GM23338 (cell line): ENCODE data around the gene GPRC5B.

ENCODE experiments used
- CREB1 ChIP-seq: fragments of 250-450 bp; sonication (Bioruptor Pico); IDR thresholded peaks from 2 replicates; pipeline ENCODE4 v1.5.0; 2020; ENCODE audit warnings: low read depth, mild to moderate bottlenecking, moderate library complexity
- EZH2 ChIP-seq: fragments of 200-600 bp; sonication (generic); IDR thresholded peaks from one replicate; pipeline ENCODE4 v1.8.0; 2017; ENCODE audit warnings: antibody characterized with exemption, mild to moderate bottlenecking, low read depth; ENCODE audit not compliant: unreplicated experiment
- EZH2phosphoT487 ChIP-seq: fragments of 200-600 bp; sonication (generic); IDR thresholded peaks from one replicate; pipeline ENCODE4 v1.8.1; 2018; ENCODE audit warnings: antibody characterized with exemption; ENCODE audit not compliant: unreplicated experiment
- JUNB ChIP-seq: IDR thresholded peaks from one replicate; pipeline ENCODE4 v1.6.1; 2016; ENCODE audit warnings: antibody characterized with exemption; ENCODE audit not compliant: unreplicated experiment
- NANOG ChIP-seq: IDR thresholded peaks from 2 replicates; pipeline ENCODE4 v1.6.1; 2016; ENCODE audit warnings: antibody characterized with exemption, borderline replicate concordance
- POLR2AphosphoS5 ChIP-seq: IDR thresholded peaks from 2 replicates; pipeline ENCODE4 v1.6.1; 2016; ENCODE audit warnings: antibody characterized with exemption, low read depth
- STAT1 ChIP-seq: IDR thresholded peaks from one replicate; pipeline ENCODE4 v1.6.1; 2016; ENCODE audit warnings: antibody characterized with exemption; ENCODE audit not compliant: unreplicated experiment
- ZNF114 ChIP-seq: fragments of 250-450 bp; sonication (Bioruptor Pico); IDR thresholded peaks from 2 replicates; pipeline ENCODE4 v1.5.0; 2020; ENCODE audit warnings: mild to moderate bottlenecking, moderate library complexity
- ZNF331 ChIP-seq: fragments of 250-450 bp; sonication (Bioruptor Pico); IDR thresholded peaks from 2 replicates; pipeline ENCODE4 v1.5.0; 2020; ENCODE audit warnings: low read depth, mild to moderate bottlenecking, moderate library complexity
- TF ChIP-seq, protein P1 (sequence below), 2 experiments: fragments of 200-600 bp in 1 of 2; sonication (generic) in 1 of 2; conservative IDR thresholded peaks; 2 replicates each; pipeline versions ENCODE4 v1.5.1 to v1.6.1; 2016 to 2017; ENCODE audit warnings: antibody characterized with exemption in 2 of 2, low read depth in 2 of 2, mild to moderate bottlenecking in 2 of 2, moderate library complexity in 1 of 2
- TF ChIP-seq, protein P2 (sequence below): IDR thresholded peaks from one replicate; pipeline ENCODE4 v1.6.1; 2018; ENCODE audit warnings: antibody characterized with exemption; ENCODE audit not compliant: unreplicated experiment
- TF ChIP-seq, protein P3 (sequence below): fragments of 250-450 bp; sonication (Bioruptor Pico); IDR thresholded peaks from 2 replicates; pipeline ENCODE4 v1.5.0; 2020; ENCODE audit warnings: mild to moderate bottlenecking, moderate library complexity
- TF ChIP-seq, protein P4 (sequence below): IDR thresholded peaks from 2 replicates; pipeline ENCODE4 v1.6.1; 2016; ENCODE audit warnings: antibody characterized with exemption

DNA sequence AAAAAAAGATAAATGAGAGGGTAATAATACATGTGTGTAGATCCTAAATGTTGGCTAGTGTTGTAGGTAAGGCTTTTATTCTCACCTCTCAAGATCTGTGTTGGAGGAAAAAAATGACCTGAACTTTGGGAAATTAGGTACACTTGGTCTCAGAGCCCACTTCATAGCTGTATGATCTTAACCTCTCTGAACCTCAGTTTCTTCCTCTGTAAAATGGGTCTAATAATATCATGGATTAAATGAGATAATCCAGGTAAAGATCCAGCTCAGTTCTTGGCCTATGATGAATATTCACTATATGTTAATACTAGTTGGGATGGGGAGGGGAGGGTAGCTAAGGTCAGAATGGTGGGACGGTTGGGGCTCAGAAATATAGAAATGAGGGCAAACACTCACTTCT lies 24.3 kb upstream of the GPRC5B start:
- TF ChIP-seq POLR2AphosphoS5 (no peak), EZH2 (no peak), ZNF114 (CRISPR knock-in tag) (no peak), EZH2phosphoT487 (no peak), CREB1 (CRISPR knock-in tag) (no peak), JUNB (no peak), NANOG (no peak), STAT1 (no peak), ZNF331 (CRISPR knock-in tag) (no peak)
- TF ChIP-seq, protein P1, sequence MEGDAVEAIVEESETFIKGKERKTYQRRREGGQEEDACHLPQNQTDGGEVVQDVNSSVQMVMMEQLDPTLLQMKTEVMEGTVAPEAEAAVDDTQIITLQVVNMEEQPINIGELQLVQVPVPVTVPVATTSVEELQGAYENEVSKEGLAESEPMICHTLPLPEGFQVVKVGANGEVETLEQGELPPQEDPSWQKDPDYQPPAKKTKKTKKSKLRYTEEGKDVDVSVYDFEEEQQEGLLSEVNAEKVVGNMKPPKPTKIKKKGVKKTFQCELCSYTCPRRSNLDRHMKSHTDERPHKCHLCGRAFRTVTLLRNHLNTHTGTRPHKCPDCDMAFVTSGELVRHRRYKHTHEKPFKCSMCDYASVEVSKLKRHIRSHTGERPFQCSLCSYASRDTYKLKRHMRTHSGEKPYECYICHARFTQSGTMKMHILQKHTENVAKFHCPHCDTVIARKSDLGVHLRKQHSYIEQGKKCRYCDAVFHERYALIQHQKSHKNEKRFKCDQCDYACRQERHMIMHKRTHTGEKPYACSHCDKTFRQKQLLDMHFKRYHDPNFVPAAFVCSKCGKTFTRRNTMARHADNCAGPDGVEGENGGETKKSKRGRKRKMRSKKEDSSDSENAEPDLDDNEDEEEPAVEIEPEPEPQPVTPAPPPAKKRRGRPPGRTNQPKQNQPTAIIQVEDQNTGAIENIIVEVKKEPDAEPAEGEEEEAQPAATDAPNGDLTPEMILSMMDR (conservative IDR thresholded peaks at IDR 0.05; ENCODE audit: low read depth in 2 of 2) = no peak
- TF ChIP-seq, protein P2, sequence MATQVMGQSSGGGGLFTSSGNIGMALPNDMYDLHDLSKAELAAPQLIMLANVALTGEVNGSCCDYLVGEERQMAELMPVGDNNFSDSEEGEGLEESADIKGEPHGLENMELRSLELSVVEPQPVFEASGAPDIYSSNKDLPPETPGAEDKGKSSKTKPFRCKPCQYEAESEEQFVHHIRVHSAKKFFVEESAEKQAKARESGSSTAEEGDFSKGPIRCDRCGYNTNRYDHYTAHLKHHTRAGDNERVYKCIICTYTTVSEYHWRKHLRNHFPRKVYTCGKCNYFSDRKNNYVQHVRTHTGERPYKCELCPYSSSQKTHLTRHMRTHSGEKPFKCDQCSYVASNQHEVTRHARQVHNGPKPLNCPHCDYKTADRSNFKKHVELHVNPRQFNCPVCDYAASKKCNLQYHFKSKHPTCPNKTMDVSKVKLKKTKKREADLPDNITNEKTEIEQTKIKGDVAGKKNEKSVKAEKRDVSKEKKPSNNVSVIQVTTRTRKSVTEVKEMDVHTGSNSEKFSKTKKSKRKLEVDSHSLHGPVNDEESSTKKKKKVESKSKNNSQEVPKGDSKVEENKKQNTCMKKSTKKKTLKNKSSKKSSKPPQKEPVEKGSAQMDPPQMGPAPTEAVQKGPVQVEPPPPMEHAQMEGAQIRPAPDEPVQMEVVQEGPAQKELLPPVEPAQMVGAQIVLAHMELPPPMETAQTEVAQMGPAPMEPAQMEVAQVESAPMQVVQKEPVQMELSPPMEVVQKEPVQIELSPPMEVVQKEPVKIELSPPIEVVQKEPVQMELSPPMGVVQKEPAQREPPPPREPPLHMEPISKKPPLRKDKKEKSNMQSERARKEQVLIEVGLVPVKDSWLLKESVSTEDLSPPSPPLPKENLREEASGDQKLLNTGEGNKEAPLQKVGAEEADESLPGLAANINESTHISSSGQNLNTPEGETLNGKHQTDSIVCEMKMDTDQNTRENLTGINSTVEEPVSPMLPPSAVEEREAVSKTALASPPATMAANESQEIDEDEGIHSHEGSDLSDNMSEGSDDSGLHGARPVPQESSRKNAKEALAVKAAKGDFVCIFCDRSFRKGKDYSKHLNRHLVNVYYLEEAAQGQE = no peak
- TF ChIP-seq, protein P3, sequence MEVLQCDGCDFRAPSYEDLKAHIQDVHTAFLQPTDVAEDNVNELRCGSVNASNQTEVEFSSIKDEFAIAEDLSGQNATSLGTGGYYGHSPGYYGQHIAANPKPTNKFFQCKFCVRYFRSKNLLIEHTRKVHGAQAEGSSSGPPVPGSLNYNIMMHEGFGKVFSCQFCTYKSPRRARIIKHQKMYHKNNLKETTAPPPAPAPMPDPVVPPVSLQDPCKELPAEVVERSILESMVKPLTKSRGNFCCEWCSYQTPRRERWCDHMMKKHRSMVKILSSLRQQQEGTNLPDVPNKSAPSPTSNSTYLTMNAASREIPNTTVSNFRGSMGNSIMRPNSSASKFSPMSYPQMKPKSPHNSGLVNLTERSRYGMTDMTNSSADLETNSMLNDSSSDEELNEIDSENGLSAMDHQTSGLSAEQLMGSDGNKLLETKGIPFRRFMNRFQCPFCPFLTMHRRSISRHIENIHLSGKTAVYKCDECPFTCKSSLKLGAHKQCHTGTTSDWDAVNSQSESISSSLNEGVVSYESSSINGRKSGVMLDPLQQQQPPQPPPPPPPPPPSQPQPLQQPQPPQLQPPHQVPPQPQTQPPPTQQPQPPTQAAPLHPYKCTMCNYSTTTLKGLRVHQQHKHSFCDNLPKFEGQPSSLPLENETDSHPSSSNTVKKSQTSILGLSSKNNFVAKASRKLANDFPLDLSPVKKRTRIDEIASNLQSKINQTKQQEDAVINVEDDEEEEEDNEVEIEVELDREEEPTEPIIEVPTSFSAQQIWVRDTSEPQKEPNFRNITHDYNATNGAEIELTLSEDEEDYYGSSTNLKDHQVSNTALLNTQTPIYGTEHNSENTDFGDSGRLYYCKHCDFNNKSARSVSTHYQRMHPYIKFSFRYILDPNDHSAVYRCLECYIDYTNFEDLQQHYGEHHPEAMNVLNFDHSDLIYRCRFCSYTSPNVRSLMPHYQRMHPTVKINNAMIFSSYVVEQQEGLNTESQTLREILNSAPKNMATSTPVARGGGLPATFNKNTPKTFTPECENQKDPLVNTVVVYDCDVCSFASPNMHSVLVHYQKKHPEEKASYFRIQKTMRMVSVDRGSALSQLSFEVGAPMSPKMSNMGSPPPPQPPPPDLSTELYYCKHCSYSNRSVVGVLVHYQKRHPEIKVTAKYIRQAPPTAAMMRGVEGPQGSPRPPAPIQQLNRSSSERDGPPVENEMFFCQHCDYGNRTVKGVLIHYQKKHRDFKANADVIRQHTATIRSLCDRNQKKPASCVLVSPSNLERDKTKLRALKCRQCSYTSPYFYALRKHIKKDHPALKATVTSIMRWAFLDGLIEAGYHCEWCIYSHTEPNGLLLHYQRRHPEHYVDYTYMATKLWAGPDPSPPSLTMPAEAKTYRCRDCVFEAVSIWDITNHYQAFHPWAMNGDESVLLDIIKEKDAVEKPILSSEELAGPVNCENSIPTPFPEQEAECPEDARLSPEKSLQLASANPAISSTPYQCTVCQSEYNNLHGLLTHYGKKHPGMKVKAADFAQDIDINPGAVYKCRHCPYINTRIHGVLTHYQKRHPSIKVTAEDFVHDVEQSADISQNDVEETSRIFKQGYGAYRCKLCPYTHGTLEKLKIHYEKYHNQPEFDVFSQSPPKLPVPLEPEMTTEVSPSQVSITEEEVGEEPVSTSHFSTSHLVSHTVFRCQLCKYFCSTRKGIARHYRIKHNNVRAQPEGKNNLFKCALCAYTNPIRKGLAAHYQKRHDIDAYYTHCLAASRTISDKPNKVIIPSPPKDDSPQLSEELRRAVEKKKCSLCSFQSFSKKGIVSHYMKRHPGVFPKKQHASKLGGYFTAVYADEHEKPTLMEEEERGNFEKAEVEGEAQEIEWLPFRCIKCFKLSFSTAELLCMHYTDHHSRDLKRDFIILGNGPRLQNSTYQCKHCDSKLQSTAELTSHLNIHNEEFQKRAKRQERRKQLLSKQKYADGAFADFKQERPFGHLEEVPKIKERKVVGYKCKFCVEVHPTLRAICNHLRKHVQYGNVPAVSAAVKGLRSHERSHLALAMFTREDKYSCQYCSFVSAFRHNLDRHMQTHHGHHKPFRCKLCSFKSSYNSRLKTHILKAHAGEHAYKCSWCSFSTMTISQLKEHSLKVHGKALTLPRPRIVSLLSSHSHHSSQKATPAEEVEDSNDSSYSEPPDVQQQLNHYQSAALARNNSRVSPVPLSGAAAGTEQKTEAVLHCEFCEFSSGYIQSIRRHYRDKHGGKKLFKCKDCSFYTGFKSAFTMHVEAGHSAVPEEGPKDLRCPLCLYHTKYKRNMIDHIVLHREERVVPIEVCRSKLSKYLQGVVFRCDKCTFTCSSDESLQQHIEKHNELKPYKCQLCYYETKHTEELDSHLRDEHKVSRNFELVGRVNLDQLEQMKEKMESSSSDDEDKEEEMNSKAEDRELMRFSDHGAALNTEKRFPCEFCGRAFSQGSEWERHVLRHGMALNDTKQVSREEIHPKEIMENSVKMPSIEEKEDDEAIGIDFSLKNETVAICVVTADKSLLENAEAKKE (CRISPR knock-in tag) = no peak
- TF ChIP-seq, protein P4, sequence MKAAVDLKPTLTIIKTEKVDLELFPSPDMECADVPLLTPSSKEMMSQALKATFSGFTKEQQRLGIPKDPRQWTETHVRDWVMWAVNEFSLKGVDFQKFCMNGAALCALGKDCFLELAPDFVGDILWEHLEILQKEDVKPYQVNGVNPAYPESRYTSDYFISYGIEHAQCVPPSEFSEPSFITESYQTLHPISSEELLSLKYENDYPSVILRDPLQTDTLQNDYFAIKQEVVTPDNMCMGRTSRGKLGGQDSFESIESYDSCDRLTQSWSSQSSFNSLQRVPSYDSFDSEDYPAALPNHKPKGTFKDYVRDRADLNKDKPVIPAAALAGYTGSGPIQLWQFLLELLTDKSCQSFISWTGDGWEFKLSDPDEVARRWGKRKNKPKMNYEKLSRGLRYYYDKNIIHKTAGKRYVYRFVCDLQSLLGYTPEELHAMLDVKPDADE = no peak
